Measurements from ENCODE around the gene MICAL2. TPM values are rescaled to one million over a fixed set of nuclear protein-coding genes. Genes with fewer than 3 reads are reported as not detected.

Gene MICAL2
- polyA plus RNA-seq, 2 of the 4 experiments (the other 2 are of a cell fraction) = 39.8 to 42.1 TPM

- no peak for TF ChIP-seq REST (IDR thresholded peaks at IDR 0.05)
- no peak for TF ChIP-seq HOXB13 (CRISPR knock-in tag; IDR thresholded peaks at IDR 0.05; ENCODE audit: low read depth)
Observed at GRCh38 chr11:12160680-12161079, 50.3 kb downstream of the MICAL2 start (continued).

DNA sequence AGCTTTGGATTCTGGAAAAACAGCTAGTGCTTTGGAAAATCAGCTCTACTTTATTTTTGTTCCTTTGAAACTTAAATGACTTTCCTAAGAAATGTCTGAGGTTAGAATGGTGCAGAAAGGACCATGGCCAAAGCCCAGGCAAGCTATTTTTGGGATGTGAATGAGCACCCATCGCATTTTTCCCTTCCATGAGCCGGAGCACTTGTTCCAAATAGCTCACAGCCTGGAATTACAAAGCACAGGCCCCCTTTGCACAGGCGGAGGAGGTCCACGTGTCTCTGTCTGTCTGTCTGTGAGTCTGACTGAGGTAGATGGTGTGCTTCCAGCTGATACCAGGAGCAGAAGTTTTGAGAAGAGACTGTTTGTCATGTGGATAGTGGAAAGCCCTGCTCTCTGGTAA lies 50.7 kb downstream of the MICAL2 start:
- DNase-seq (ENCODE audit: low read depth in 1 of 2, low spot score in 1 of 2) (no peak), FAIRE-seq (no peak), ATAC-seq (no peak)
- Histone ChIP-seq H3K4me3 (no peak overlapping the region), H3K4me1 (peaks cover 62% of the 10 kb centered on the region), H3K9me3 (no peaks in the 10 kb centered on the region), H3K27ac (peak overlapping the region; percentile 72 to 90; a peak in 4 of 6 replicates), H3K4me2 (no peak overlapping the region; the same call in 2 of the 3 replicates)
- CTCF ChIA-PET = interaction anchor here (0.7 to 5.7 kb wide), 5 partner anchors 17 to 114 kb away, joined by 3 to 45 read pairs (median 4); no protein-coding TSS in a partner anchor
- TF ChIP-seq EHMT2 (IDR thresholded peaks at IDR 0.05; ENCODE audit: low read depth) (no peak), ZC3H11A (IDR thresholded peaks at IDR 0.05) (no peak), HOXB13 (CRISPR knock-in tag; IDR thresholded peaks at IDR 0.05; ENCODE audit: low read depth) (no peak), ZNF302 (CRISPR knock-in tag; IDR thresholded peaks at IDR 0.05) (no peak), BHLHE40 (IDR thresholded peaks at IDR 0.05; ENCODE audit: low read depth, low read length) (no peak), HDAC2 (IDR thresholded peaks at IDR 0.05) (no peak), CEBPB (IDR thresholded peaks at IDR 0.05) (no peak), RNF2 (IDR thresholded peaks at IDR 0.05; ENCODE audit: borderline replicate concordance, low read depth) (no peak), MYC (IDR thresholded peaks at IDR 0.05; ENCODE audit: borderline replicate concordance, low read length) (no peak), ESRRA (IDR thresholded peaks at IDR 0.05; ENCODE audit: borderline replicate concordance, low read length) (no peak), REST (IDR thresholded peaks at IDR 0.05) (no peak), FOXS1 (CRISPR knock-in tag; IDR thresholded peaks at IDR 0.05) (no peak), CHD4 (IDR thresholded peaks at IDR 0.05; ENCODE audit: borderline replicate concordance) (no peak)
- TF ChIP-seq, protein P1, sequence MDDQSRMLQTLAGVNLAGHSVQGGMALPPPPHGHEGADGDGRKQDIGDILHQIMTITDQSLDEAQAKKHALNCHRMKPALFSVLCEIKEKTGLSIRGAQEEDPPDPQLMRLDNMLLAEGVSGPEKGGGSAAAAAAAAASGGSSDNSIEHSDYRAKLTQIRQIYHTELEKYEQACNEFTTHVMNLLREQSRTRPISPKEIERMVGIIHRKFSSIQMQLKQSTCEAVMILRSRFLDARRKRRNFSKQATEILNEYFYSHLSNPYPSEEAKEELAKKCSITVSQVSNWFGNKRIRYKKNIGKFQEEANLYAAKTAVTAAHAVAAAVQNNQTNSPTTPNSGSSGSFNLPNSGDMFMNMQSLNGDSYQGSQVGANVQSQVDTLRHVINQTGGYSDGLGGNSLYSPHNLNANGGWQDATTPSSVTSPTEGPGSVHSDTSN (IDR thresholded peaks at IDR 0.05) = no peak
- 86% methylated on average over 4 of the region's 4 CpGs for WGBS (ENCODE audit: missing lambda C conversion rate)
- POLR2A ChIA-PET = no interaction called here

Data from A549 (cell line).